Activated T-cell treated with anti-CD3 and anti-CD28 coated beads, Interleukin-2, amount 50 U/mL, for 4 hours (primary cell): ENCODE results near the gene IRAG1. TPM values are rescaled to one million over a fixed set of nuclear protein-coding genes. Genes with fewer than 3 reads are reported as not detected.

Experiments used
- ATAC-seq, 2 donors: fragments of 200-7000 bp; cut with Tn5 transposase; one replicate each; pipeline ENCODE4 v1.10.0; 2021
- DNase-seq: peaks from one replicate; pipeline ENCODE4 v3.0.0-alpha.2; 2020
- H3K27me3 Mint-ChIP-seq: one replicate; pipeline ENCODE4 v1.8.0; 2021; ENCODE audit warnings: low read depth, mixed read lengths
- H3K36me3 Mint-ChIP-seq: one replicate; pipeline ENCODE4 v1.8.0; 2022; ENCODE audit warnings: mixed read lengths; ENCODE audit not compliant: insufficient read depth
- H3K4me1 Mint-ChIP-seq: one replicate; pipeline ENCODE4 v1.8.0; 2021; ENCODE audit warnings: low read depth, mixed read lengths
- H3K4me3 Mint-ChIP-seq: one replicate; pipeline ENCODE4 v1.8.0; 2021; ENCODE audit warnings: mild to moderate bottlenecking, moderate library complexity, mixed read lengths
- H3K9me3 Mint-ChIP-seq: one replicate; pipeline ENCODE4 v1.8.0; 2021; ENCODE audit warnings: mixed read lengths
- total RNA-seq, 3 donors: library from RNA; stranded (reverse); gene quantifications; one replicate each; pipeline ENCODE4 v1.2.1, GENCODE V29; 2021

IRAG1 gene
- total RNA-seq, 3 donors from 2014 or later = 0.08 to 0.14 (median 0.08) TPM

GRCh38 chr11:10664496-10664895 lies 29.1 kb downstream of the IRAG1 start:
- H3K9me3 Mint-ChIP-seq = no peaks in the 10 kb centered on the region
- ATAC-seq (no peak), DNase-seq (no peak)
- H3K4me3 Mint-ChIP-seq = no peak overlapping the region
- no peaks in the 10 kb centered on the region for H3K4me1 Mint-ChIP-seq
- H3K36me3 Mint-ChIP-seq = no peaks in the 10 kb centered on the region
- H3K27me3 Mint-ChIP-seq = peaks cover 3% of the 10 kb centered on the region

- H3K4me1 Mint-ChIP-seq = peaks cover 2% of the 10 kb centered on the region
Measured at GRCh38 chr11:10663990-10664389, 29.6 kb downstream of the IRAG1 start.

GRCh38 chr11:10663365-10663764 lies 30.2 kb downstream of the IRAG1 start:
- Mint-ChIP-seq H3K9me3 (no peaks in the 10 kb centered on the region), H3K36me3 (no peaks in the 10 kb centered on the region), H3K27me3 (peaks cover 3% of the 10 kb centered on the region), H3K4me3 (no peak overlapping the region), H3K4me1 (peaks cover 2% of the 10 kb centered on the region)
- no peak for DNase-seq
- ATAC-seq = no peak

More at GRCh38 chr11:10663990-10664389, 29.6 kb downstream of the IRAG1 start:
- H3K4me3 Mint-ChIP-seq = no peak overlapping the region
- H3K27me3 Mint-ChIP-seq = peaks cover 3% of the 10 kb centered on the region
- no peak for DNase-seq
- H3K9me3 Mint-ChIP-seq = no peaks in the 10 kb centered on the region
- H3K36me3 Mint-ChIP-seq = no peaks in the 10 kb centered on the region
- no peak for ATAC-seq

- peaks cover 10% of the 10 kb centered on the region for H3K4me1 Mint-ChIP-seq
- H3K4me3 Mint-ChIP-seq = no peak overlapping the region
- no peaks in the 10 kb centered on the region for H3K27me3 Mint-ChIP-seq
- H3K9me3 Mint-ChIP-seq = no peaks in the 10 kb centered on the region
- DNase-seq = no peak
- no peak for ATAC-seq
- H3K36me3 Mint-ChIP-seq = no peaks in the 10 kb centered on the region
Measured at GRCh38 chr11:10660323-10660722, 33.2 kb downstream of the IRAG1 start.

- Mint-ChIP-seq H3K9me3 (no peaks in the 10 kb centered on the region), H3K4me1 (peaks cover 10% of the 10 kb centered on the region), H3K27me3 (no peaks in the 10 kb centered on the region), H3K4me3 (no peak overlapping the region), H3K36me3 (no peaks in the 10 kb centered on the region)
- DNase-seq (no peak), ATAC-seq (no peak)
Measured at GRCh38 chr11:10659339-10660216, 34.0 kb downstream of the IRAG1 start.

GRCh38 chr11:10658621-10659338 lies 34.8 kb downstream of the IRAG1 start:
- Mint-ChIP-seq H3K4me1 (peaks cover 10% of the 10 kb centered on the region), H3K9me3 (no peaks in the 10 kb centered on the region), H3K27me3 (no peaks in the 10 kb centered on the region), H3K4me3 (no peak overlapping the region), H3K36me3 (no peaks in the 10 kb centered on the region)
- ATAC-seq (no peak), DNase-seq (no peak)

GRCh38 chr11:10657308-10658271 lies 36.0 kb downstream of the IRAG1 start:
- Mint-ChIP-seq H3K4me3 (no peak overlapping the region), H3K27me3 (no peaks in the 10 kb centered on the region), H3K9me3 (no peaks in the 10 kb centered on the region), H3K4me1 (peaks cover 10% of the 10 kb centered on the region), H3K36me3 (no peaks in the 10 kb centered on the region)
- DNase-seq (no peak), ATAC-seq (peak; percentile 46 to 55)

- Mint-ChIP-seq H3K9me3 (no peaks in the 10 kb centered on the region), H3K4me3 (no peak overlapping the region), H3K4me1 (peaks cover 10% of the 10 kb centered on the region), H3K36me3 (no peaks in the 10 kb centered on the region), H3K27me3 (no peaks in the 10 kb centered on the region)
- DNase-seq (no peak), ATAC-seq (no peak)
Measured at GRCh38 chr11:10655943-10656576, 37.5 kb downstream of the IRAG1 start.

- H3K4me1 Mint-ChIP-seq = peaks cover 10% of the 10 kb centered on the region
- no peak overlapping the region for H3K4me3 Mint-ChIP-seq
- ATAC-seq = no peak
Measured at GRCh38 chr11:10655227-10655626, 38.3 kb downstream of the IRAG1 start.

GRCh38 chr11:10654811-10655150 lies 38.8 kb downstream of the IRAG1 start:
- peaks cover 10% of the 10 kb centered on the region for H3K4me1 Mint-ChIP-seq
- no peak overlapping the region for H3K4me3 Mint-ChIP-seq
- H3K36me3 Mint-ChIP-seq = no peaks in the 10 kb centered on the region
- ATAC-seq (no peak), DNase-seq (no peak)
- H3K9me3 Mint-ChIP-seq = no peaks in the 10 kb centered on the region
- H3K27me3 Mint-ChIP-seq = no peaks in the 10 kb centered on the region

More at GRCh38 chr11:10655227-10655626, 38.3 kb downstream of the IRAG1 start:
- H3K27me3 Mint-ChIP-seq = no peaks in the 10 kb centered on the region
- no peak for DNase-seq
- no peaks in the 10 kb centered on the region for H3K9me3 Mint-ChIP-seq
- H3K36me3 Mint-ChIP-seq = no peaks in the 10 kb centered on the region

GRCh38 chr11:10653946-10654810 lies 39.4 kb downstream of the IRAG1 start:
- H3K36me3 Mint-ChIP-seq = no peaks in the 10 kb centered on the region
- no peak overlapping the region for H3K4me3 Mint-ChIP-seq
- no peaks in the 10 kb centered on the region for H3K9me3 Mint-ChIP-seq
- H3K27me3 Mint-ChIP-seq = no peaks in the 10 kb centered on the region
- ATAC-seq (peak; percentile 60 to 65), DNase-seq (peak; percentile 9)
- H3K4me1 Mint-ChIP-seq = peaks cover 10% of the 10 kb centered on the region

GRCh38 chr11:10653261-10653660 lies 40.3 kb downstream of the IRAG1 start:
- Mint-ChIP-seq H3K36me3 (no peaks in the 10 kb centered on the region), H3K27me3 (no peaks in the 10 kb centered on the region), H3K9me3 (no peaks in the 10 kb centered on the region), H3K4me1 (peaks cover 8% of the 10 kb centered on the region), H3K4me3 (no peak overlapping the region)
- no peak for ATAC-seq
- no peak for DNase-seq
